ENCODE measurements around the gene RNASEH1.

Gene RNASEH1

GRCh38 chr2:3535794-3536681 is 22.1 kb downstream of the RNASEH1 start:
- peaks cover 3% of the 10 kb centered on the region for H3K27me3 Mint-ChIP-seq (ENCODE audit: low read depth)
- H3K27ac Mint-ChIP-seq, result peak overlapping the region; percentile 97 to 99 (median 98)
- peaks cover 6% of the 10 kb centered on the region for H3K36me3 Mint-ChIP-seq (ENCODE audit: low read depth)
- peaks cover 14% of the 10 kb centered on the region for H3K4me1 Mint-ChIP-seq
- H3K9me3 Mint-ChIP-seq, result no peaks in the 10 kb centered on the region
- no peak for TF ChIP-seq CTCF (IDR thresholded peaks at IDR 0.05; ENCODE audit: unreplicated experiment in 3 of 3)
- H3K4me3 Mint-ChIP-seq, result peak overlapping the region; percentile 81 to 84 (median 83)

GRCh38 chr2:3535467-3535793 is 22.7 kb downstream of the RNASEH1 start:
- H3K27ac Mint-ChIP-seq, result peak overlapping the region; percentile 97 to 99 (median 98)
- peaks cover 3% of the 10 kb centered on the region for H3K27me3 Mint-ChIP-seq (ENCODE audit: low read depth)
- peak overlapping the region; percentile 81 to 84 (median 83) for H3K4me3 Mint-ChIP-seq
- H3K36me3 Mint-ChIP-seq (ENCODE audit: low read depth), result peaks cover 6% of the 10 kb centered on the region
- peaks cover 14% of the 10 kb centered on the region for H3K4me1 Mint-ChIP-seq
- H3K9me3 Mint-ChIP-seq, result no peaks in the 10 kb centered on the region
- no peak for TF ChIP-seq CTCF (IDR thresholded peaks at IDR 0.05; ENCODE audit: unreplicated experiment in 3 of 3)

- H3K9me3 Mint-ChIP-seq, result no peaks in the 10 kb centered on the region
- H3K27ac Mint-ChIP-seq, result peak overlapping the region in 2 of 3 experiments; percentile 62 to 76
- peak overlapping the region in 2 of 3 experiments; percentile 25 to 44 for H3K4me3 Mint-ChIP-seq
- peaks cover 3% of the 10 kb centered on the region for H3K27me3 Mint-ChIP-seq (ENCODE audit: low read depth)
- H3K36me3 Mint-ChIP-seq (ENCODE audit: low read depth), result peaks cover under 1% of the 10 kb centered on the region
- TF ChIP-seq CTCF (IDR thresholded peaks at IDR 0.05; ENCODE audit: unreplicated experiment in 3 of 3), result no peak
- H3K4me1 Mint-ChIP-seq, result peaks cover 14% of the 10 kb centered on the region
Observed at GRCh38 chr2:3534251-3534814, 23.8 kb downstream of the RNASEH1 start.

- Mint-ChIP-seq H3K4me1 (peaks cover 14% of the 10 kb centered on the region), H3K36me3 (ENCODE audit: low read depth) (no peaks in the 10 kb centered on the region), H3K27me3 (ENCODE audit: low read depth) (peaks cover 3% of the 10 kb centered on the region), H3K9me3 (no peaks in the 10 kb centered on the region), H3K4me3 (peak overlapping the region in 1 of 3 experiments; percentile 40), H3K27ac (peak overlapping the region in 2 of 3 experiments; percentile 48 to 49)
- no peak for TF ChIP-seq CTCF (IDR thresholded peaks at IDR 0.05; ENCODE audit: unreplicated experiment in 3 of 3)
Observed at GRCh38 chr2:3533836-3534235, 24.3 kb downstream of the RNASEH1 start.

GRCh38 chr2:3532941-3533340 is 25.2 kb downstream of the RNASEH1 start:
- no peaks in the 10 kb centered on the region for H3K9me3 Mint-ChIP-seq
- TF ChIP-seq CTCF (IDR thresholded peaks at IDR 0.05; ENCODE audit: unreplicated experiment in 3 of 3), result no peak
- H3K27ac Mint-ChIP-seq, result peak overlapping the region in 1 of 3 experiments; percentile 49
- H3K27me3 Mint-ChIP-seq (ENCODE audit: low read depth), result peaks cover 3% of the 10 kb centered on the region
- no peaks in the 10 kb centered on the region for H3K36me3 Mint-ChIP-seq (ENCODE audit: low read depth)
- peaks cover 14% of the 10 kb centered on the region for H3K4me1 Mint-ChIP-seq
- H3K4me3 Mint-ChIP-seq, result no peak overlapping the region
